GM21619 (cell line): Measurements from ENCODE around the gene RIMBP2.
"Not testable (repeated sequence)": the region's sequence is repeated elsewhere in the genome, so short reads cannot be mapped to it uniquely, and the experiment has no call there.

Source experiments
- ATAC-seq: cut with Tn5 transposase; IDR thresholded peaks from one replicate; pipeline ENCODE4 v1.9.1; 2021; ENCODE audit not compliant: unreplicated experiment

The RIMBP2 gene

DNA sequence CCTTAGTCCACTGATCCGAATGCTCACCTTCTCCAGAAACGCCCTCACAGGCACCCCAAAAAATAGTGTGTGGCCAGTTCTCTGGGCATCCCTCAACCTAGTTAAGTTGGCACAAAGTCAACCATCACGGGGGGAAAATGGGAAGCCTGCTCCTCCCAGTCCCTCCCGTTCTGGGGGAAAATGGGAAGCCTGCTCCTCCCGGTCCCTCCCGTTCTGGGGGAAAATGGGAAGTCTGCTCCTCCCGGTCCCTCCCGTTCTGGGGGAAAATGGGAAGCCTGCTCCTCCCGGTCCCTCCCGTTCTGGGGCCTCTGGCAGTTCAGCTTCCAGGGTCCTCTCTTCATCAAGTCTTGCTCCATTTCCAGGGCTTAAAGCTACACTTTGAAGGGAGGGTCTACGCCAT is 106.1 kb downstream of the RIMBP2 start:
- ATAC-seq = no peak

DNA sequence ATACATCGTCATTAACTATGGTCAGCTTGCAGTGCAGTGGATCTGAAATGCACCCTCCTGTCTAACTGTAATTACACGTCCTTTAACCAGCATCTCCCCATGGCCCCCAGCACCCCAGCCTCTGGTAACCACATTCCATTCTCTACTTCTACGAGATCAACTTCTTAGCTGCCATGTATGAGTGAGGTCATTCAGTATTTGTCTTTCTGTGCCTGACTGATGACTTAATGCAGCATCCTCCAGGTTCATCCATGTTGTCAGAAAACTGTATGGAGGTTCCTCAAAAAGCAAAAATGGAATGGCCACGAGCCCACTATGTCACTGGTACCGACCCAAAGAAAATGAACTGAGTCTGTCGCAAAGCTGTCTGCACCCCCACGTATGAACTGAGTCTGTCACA is 107.3 kb downstream of the RIMBP2 start:
- no peak for ATAC-seq

DNA sequence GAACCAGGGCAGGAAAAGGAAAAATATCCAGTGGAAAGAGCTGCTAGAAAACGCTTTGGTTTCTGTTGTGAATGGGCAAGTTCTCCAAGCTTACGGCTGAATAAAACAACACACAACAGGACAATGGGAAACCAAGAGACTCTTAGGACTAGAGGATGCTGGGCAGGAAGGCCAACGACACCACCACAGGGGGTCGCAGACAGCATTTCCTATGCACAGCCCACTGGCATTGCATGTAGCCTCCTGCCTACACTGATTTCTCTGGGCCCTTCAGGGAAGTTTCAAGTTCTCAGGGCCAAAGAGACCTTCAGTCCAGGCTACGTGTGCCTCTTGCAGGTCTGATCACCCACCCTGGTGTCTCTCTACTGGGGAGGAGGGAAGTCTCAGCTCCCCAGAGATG is 108.0 kb downstream of the RIMBP2 start:
- no peak for ATAC-seq

DNA sequence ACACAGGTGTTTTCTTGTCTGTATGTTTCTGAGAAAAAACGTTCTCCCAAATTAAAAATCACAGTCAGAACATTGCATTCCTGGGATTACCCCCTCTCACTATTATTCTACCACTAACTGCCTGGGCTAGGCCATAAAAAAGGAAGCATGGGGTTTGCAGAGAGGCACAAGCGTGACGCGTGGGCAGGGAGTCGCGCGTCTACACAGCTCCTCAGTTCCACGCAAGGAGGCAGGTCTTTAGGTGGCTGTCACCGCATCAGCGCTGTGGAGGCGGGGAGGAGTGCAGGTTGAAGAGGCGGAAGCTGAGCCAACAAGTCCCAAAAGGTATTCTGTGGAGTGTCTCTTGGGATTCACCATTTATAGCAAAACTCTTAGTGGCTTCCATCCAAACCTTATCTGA is 109.9 kb downstream of the RIMBP2 start:
- no peak for ATAC-seq

DNA sequence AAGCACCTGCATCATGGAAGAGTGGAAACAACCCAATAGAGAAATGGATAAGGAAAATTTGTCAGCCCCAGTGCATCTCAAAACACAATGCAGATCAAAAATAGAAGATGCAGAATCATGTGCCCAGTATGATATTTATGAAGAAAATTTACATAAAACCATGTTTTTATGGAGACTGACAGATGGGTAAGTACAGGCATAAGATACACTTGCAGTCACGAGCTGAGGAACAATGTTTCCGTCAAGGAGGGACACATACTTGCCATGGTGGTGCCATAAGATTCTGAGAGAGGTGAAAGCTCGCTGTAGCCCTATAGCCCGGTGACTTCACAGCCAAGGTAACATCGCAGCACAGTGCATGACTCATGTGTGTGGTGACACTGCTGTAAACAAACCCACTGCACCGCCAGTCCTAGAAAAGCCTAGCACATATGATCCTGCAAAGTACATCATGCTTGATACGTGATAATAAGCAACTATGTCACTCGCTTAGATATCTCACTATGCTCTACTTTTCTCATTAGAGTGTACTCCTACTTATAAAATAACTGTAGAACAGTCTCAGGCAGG is 112.6 kb downstream of the RIMBP2 start:
- ATAC-seq = no peak

DNA sequence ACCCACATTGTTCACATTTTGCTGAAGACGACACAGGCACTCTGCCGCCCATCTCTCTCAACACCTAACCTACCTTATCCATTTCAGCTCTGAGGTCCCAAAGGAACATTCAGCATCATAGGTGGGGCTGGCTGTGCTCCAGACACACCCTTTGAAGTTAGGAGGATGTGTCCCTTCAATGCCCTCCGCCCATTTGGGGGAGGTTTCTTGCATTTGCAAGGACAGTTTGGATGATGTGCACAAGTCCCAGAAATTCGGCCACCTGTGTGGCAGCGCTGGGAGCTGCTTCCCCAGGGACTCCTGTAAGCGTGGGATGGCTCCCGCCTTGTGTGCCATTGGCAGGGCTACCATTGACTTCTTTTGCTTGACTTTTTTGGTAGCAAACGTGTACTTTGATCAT is 113.8 kb downstream of the RIMBP2 start:
- ATAC-seq = no peak

DNA sequence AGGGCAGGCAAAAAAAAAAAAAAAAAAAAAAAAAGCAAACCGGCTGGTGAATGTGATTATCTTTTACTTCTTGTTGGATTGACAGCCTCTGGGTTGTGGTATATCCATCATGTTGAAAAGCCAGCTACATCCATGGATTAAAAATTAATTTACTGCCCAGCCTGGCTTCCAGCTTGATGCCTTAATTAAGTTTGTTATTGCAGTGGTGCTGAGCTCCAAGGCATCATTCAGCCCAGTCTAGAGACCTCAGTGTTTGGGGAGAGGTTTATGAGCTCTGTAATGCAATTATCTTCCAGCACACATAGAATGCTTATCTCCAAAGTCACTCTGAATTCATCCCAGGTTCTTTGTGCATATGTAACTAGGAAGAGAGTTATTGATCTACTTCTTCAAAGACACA is 114.8 kb downstream of the RIMBP2 start:
- no peak for ATAC-seq

DNA sequence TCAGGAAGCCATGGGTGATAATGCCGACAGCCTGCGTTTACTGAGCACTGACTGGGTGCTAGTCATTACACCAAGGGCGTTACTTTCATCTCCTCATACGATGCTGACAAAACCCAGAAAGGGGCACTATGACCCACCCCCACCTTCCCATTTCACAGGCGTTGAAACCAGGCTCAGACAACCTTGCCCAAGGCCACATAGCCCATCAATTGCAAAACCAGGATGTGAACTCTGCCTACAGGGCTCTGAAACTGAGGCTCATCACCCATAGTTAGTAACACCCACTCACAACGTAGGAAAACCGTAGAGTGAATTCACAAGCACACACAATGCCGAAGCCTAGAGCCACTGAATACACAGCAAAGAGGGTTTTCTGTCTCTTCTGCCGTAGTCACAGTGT is 119.9 kb downstream of the RIMBP2 start:
- no peak for ATAC-seq

DNA sequence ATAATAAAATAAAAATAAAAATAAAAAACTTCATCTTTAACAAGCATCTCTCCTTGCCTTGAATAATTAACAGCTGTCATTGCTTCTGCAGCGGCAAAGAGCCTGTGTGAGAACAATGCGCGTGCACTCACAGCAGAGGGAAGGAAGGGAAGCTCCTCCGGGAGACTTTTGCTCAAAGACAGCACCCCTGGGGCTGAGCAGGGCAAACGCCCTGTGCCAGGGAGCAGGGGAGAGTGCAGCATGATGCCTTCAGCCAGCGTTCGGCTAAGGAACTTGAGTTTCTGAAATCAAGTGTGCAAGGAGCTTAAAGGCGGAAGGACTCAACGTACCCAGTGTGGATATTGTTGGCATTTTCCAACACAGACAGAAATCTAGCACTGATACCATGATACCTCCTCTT is 120.5 kb downstream of the RIMBP2 start:
- no peak for ATAC-seq

DNA sequence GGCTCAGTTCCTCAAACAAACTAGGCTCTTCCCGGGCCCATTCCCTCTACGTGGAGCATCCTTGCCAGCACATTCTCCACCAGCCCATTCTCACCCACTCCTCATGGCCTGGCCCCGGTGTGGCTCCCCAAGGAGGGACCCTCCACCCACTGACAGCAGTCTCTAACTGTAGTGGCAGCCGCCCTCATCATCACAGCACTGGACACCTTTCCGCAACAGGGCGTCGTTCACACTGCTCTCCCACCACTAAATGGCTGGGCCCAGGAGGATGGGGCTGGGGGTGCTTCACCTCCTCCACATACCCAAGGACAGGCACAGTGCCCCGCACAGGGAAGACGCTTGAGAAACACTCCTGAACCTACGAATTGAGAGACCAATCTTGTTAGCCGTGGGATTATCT is 123.0 kb downstream of the RIMBP2 start:
- no peak for ATAC-seq

DNA sequence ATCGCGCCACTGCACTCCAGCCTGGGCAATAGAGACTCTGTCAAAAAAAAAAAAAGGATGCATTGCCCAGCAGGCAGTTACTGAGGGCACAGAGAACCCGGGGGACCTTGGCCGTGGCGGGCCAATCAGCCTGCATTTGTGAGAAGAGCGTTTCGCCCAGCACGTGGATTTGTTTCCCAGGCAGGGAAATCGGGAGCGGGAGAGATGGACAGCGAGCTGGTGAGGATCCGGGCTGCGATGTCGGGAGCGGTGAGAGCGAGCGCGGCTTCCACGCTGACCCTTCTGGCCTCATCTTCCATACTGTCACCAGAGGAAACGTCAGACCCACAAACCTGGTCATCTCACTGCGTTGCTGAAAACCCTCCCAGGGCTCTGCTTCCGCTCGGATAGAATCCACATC is 123.5 kb downstream of the RIMBP2 start:
- ATAC-seq = no peak

DNA sequence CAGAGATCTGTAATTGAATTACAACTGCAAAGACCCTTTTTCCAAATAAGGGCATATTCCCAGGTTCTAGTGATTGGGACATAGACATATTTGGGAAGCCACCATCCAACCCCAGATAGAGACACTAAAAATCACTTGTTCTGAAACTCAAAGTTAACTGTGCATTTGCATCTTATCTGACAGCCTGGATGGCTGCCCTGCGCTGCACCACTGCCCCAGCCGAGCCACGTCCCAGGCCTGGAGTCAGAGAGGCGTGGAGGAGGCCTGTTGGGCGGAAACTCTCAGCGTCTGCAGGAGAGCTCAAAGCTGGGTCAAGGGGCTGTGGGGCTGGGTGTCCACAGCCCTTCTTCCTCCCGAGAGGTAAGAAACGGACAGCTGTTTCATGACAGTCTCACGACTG is 124.4 kb downstream of the RIMBP2 start:
- no peak for ATAC-seq

DNA sequence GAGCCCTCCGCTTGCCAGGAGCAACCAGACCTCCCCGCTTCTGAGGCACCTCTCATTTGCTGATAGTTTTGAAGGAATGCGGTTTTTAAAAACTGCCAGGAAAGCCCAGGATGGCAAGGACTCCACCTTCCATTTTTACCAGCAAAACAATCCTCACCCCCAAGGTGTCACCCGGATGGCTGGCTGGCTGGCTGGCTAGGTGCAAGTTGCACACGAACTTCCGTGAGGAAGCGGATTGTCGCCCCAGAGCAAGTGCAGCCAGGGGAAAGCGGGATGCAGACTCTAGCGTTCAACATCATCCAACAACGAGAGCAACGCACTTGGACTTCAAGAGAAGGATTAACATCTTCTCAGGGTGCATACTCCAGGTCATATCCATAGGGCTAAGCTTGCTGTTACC is 125.4 kb downstream of the RIMBP2 start:
- no peak for ATAC-seq

DNA sequence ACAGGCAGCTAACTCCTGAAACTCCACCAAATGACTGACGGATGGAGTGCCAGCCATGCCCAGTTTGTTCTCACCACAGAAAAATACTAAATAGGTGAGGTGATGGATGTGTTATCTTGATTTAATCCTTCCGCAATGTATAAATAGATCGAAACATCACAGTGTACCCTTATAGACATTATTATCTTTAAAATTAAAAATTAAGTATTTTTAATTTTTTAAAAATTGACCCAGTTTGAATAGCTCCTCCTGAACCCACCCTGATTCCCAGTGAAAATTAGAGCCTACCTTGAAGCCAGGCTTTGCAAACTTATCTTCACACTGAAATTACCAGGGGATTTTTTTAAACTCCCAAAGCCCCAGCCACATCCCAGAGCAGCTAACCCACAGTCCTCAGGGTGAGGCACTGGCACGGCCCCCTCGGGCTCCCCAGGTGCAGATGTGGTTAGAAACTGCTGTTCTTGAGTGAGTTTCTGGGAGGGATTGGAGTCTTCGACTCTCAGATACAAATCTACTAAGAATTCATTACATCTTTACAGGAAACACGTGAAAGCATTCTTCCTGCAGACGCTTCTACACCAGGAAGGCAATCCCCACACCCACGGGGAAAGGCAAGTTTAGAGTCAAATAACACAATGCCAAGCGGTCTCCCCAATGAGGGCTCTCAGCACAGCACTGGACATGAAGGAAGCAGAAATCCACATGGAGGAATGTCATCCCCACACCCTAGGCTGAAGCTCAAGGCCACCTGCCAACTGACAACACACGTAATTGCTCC is 126.4 kb downstream of the RIMBP2 start:
- no peak for ATAC-seq

DNA sequence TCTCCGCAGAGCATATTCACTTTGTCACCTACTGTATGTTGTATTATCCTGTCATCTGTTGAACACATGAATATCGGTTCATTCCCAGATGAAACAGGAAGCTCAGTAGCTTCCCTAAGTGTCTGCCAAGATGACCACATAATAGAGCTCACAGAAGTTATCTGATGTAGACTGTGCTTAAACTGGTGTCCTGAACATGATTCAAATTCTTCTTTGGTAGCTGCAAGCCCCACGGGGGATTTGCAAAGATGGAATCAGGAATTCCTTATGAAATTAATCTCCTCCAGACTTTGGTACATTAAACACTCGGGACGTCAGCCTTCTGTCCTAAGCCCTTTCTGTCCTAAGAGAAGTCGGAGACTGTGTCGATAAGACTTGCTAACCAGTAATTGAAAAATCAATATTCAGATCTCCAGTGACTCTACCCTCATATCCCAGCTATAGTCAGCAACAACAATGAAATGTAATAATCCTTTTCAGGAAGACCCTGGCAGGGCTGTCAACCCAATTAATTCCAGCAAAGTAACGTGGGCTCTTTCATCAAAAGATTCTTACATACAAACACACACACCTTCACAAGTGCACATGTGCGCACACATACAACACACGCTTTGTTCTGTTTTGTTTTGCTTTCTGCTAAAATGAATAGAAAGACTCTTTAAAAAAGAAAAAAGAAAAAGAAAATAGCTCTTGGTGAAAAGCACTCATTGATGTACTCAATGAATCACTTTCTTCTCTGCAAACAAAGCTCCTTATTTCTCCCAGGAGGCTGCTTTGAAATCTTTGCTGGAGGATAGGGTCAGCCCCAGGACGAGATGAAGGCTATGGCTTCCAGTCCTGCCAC is 127.2 kb downstream of the RIMBP2 start:
- no peak for ATAC-seq

DNA sequence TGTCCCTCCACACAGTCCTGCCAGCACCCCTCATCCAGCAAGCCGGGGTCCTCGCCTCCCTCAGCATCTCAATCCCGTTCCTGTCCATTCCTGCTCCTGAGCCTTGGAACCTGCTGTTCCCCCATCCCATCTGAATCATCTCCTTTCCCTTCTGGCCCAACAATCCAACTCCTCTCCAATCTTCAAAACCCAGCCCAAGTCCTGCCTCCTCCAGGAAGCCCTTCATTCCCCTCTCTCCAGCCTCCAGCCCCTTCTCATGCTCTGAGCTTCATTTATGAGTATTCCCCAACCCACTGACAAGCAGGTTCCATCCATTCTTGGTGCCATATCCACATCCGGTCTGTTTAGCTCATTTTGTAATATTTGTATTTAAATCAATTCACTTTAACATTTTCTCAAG is 128.1 kb downstream of the RIMBP2 start:
- no peak for ATAC-seq

DNA sequence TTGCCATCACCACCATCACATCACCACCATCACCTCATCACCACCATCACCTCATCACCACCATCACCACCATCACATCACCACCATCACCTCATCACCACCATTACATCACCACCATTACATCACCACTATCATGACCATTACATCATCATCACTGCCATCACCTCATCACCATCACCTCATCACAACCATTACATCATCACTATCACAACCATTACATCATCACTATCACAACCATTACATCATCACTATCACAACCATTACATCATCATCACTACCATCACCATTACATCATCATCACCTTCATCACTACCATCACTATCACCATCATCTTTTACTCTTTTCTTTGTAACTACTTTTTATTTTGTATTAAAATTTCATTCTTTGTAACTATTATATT is 131.6 kb downstream of the RIMBP2 start:
- ATAC-seq = not testable (repeated sequence)

DNA sequence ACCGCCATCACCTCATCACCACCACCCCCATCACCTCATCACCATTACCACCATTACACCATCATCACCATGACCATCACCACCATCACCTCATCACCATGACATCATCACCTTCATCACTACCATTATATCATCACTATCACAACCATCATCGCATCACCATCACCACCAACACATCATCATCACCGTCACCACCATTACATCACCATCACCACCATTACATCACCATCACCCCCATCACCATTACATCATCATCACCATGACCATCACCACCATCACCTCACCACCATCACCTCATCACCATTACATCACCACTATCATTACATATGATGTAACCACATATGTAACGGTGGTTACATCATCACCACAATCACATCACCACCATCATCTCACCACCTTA is 132.3 kb downstream of the RIMBP2 start:
- no peak for ATAC-seq

DNA sequence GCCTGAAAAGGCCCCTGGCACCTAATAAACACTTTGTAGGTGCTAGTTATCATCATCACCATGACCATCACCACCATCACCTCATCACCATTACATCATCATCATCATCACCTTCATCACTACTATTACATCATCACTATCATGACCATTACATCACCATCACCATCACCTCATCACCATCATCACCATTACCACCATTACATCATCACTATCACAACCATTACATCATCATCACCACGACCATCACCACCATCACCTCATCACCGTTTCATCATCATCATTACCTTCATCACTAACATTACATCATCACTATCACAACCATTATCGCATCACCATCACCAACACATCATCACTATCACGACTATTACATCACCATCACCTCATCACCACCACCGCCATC is 132.8 kb downstream of the RIMBP2 start:
- no peak for ATAC-seq

DNA sequence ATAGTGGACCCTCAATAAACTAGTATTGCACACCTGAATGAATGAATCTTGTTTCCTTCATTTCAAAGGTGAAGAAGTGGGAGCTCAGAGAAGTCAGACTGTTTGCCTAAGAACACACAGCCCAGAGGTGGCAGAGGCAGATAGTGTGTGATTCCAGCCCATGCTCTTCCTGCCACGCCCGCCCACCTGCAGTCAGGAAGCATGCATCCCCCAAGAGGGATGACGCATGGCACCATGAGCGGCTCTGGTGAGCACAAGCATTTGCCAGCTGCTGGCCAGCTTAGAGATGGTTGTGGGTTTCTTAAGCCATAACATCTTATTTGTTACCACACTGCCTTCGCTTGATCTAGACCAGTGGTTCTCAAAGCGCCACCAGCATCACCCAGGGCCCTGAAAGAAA is 133.8 kb downstream of the RIMBP2 start:
- no peak for ATAC-seq

DNA sequence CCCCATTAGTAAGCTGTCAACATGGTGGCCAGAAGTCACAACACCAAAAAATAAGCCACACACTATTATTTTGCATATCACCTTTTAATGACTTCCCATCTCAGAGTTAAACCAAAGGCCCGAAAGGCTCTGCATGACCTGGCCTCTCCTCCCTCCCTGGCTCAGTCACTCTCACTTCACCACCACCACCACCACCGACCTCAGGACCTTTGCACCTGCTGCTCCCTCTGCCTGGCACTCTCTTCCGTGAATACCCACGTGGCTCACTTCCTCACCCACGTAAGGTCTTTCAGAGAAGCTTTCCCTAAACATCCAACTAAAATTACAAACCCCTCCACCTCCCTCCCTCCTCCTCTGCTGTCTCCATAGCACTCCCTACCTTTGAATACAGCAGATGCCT is 134.3 kb downstream of the RIMBP2 start:
- no peak for ATAC-seq

DNA sequence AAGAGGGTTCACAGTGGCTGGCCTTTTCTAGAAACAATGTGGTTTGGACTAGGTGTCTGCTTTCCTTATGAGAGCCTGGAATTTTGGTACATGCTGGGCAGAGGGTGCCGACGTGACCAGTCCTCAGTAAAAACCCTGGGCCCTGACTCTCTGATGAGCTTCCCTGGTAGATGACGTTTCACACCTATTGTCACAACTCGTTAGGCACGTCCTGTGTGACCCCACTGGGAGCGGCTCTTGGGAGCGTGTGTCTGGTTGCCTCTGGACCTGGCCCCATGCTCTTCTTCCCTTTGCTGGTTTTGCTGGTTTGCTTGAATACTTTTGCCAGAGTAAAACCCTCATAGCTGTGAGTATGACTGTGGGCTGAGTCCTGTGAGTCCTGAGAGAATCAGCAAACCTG is 136.9 kb downstream of the RIMBP2 start:
- ATAC-seq = no peak
